Small intestine (tissue), 16 donors: ENCODE results near the gene ATCAY. TPM values are rescaled to one million over a fixed set of nuclear protein-coding genes. Genes with fewer than 3 reads are reported as not detected.

Experiments used
- DNase-seq, 2 donors: peaks; one replicate each; pipeline versions ENCODE4 v3.0.0 to v3.0.0-alpha.2; 2013
- FAIRE-seq: peaks from 2 replicates; lab custom pipeline; 2012; peaks lifted over from hg19 to GRCh38; lab: Jason Lieb, UNC
- H3K27ac ChIP-seq, 3 donors: one replicate each; pipeline ENCODE4 v1.5.1; 2013; ENCODE audit warnings: low read length in 2 of 3, mild to moderate bottlenecking in 2 of 3, control low read depth in 1 of 3, inconsistent platforms in 1 of 3, low read depth in 1 of 3, moderate library complexity in 1 of 3
- H3K27me3 ChIP-seq, 3 donors: one replicate each; pipeline ENCODE4 v1.6.1; 2013; ENCODE audit warnings: low read length in 3 of 3, inconsistent platforms in 1 of 3; ENCODE audit not compliant: control insufficient read depth in 3 of 3, insufficient read depth in 3 of 3
- H3K36me3 ChIP-seq, 3 donors: one replicate each; pipeline ENCODE4 v1.6.1; 2013; ENCODE audit warnings: low read length in 3 of 3, inconsistent platforms in 1 of 3, low read depth in 1 of 3, mild to moderate bottlenecking in 1 of 3, moderate library complexity in 1 of 3; ENCODE audit not compliant: control insufficient read depth in 3 of 3, insufficient read depth in 2 of 3
- H3K4me1 ChIP-seq, 3 donors: one replicate each; pipeline ENCODE4 v1.6.1; 2013; ENCODE audit warnings: low read length in 2 of 3, inconsistent platforms in 1 of 3, low read depth in 1 of 3, mild to moderate bottlenecking in 1 of 3, moderate library complexity in 1 of 3; ENCODE audit not compliant: control insufficient read depth in 3 of 3, insufficient read depth in 2 of 3
- H3K4me3 ChIP-seq, 3 donors: one replicate each; pipeline ENCODE4 v1.5.1; 2013; ENCODE audit warnings: low read length in 3 of 3, control low read depth in 1 of 3, inconsistent platforms in 1 of 3, low read depth in 1 of 3, mild to moderate bottlenecking in 1 of 3, moderate library complexity in 1 of 3
- H3K9me3 ChIP-seq, 2 donors: one replicate each; pipeline ENCODE4 v1.6.1; 2013; ENCODE audit warnings: low read depth in 1 of 2, low read length in 1 of 2; ENCODE audit not compliant: control insufficient read depth in 2 of 2, insufficient read depth in 1 of 2
- WGBS, 3 donors: extraction: QIAGEN DNeasy Blood & Tissue Kit; methylation state at CpG; one replicate each; pipeline ENCODE4 v1.1.7; 2013; 5-methylcytosine and 5-hydroxymethylcytosine counted together
- long read RNA-seq, 10 donors: transcript quantifications; one replicate each; lab custom pipeline, GENCODE V29; 2026
- polyA plus RNA-seq, 4 donors: library from polyadenylated mRNA; stranded (reverse) in 3 of 4; unstranded in 1 of 4; fragments of 200-250 nt in 3 of 4; fragments of 120-200 nt in 1 of 4; gene quantifications; one replicate each; pipeline versions ENCODE4 v1.2.1 to v1.2.3, GENCODE V29; 2013
- donor health status: healthy with polysubstance abuse.
- donor health status: control.
- donor health status: control.
- donor health status: Bipolar disorder and iron deficiency.
- donor health status: healthy.

Gene ATCAY
- polyA plus RNA-seq, result 1 to 10 TPM in 1 of 4 donors, under 1 TPM in 2, not detected in 1; 0.27 to 3.0 (median 0.34) TPM
- long read RNA-seq, donor 1, result 0 reads
- long read RNA-seq, donor 2, result 0 reads
- long read RNA-seq, donor 3, full-length matches to known transcripts, result 1 of 1 reads
- long read RNA-seq, donor 3, partial matches to known transcripts, result 0 of 1 reads
- long read RNA-seq, donor 3, other reads (novel, unspliced or antisense), result 0 of 1 reads
- long read RNA-seq, donor 4, result 0 reads
- long read RNA-seq, donor 5, result 0 reads
- long read RNA-seq, donor 6, full-length matches to known transcripts, result 1 of 1 reads
- long read RNA-seq, donor 6, partial matches to known transcripts, result 0 of 1 reads
- long read RNA-seq, donor 6, other reads (novel, unspliced or antisense), result 0 of 1 reads
- long read RNA-seq, donor 7, result 0 reads
- long read RNA-seq, donor 8, result 0 reads
- long read RNA-seq, donor 9, result 0 reads
- long read RNA-seq, donor 10, full-length matches to known transcripts, result 2 of 7 reads
- long read RNA-seq, donor 10, partial matches to known transcripts, result 5 of 7 reads
- long read RNA-seq, donor 10, other reads (novel, unspliced or antisense), result 0 of 7 reads

DNA sequence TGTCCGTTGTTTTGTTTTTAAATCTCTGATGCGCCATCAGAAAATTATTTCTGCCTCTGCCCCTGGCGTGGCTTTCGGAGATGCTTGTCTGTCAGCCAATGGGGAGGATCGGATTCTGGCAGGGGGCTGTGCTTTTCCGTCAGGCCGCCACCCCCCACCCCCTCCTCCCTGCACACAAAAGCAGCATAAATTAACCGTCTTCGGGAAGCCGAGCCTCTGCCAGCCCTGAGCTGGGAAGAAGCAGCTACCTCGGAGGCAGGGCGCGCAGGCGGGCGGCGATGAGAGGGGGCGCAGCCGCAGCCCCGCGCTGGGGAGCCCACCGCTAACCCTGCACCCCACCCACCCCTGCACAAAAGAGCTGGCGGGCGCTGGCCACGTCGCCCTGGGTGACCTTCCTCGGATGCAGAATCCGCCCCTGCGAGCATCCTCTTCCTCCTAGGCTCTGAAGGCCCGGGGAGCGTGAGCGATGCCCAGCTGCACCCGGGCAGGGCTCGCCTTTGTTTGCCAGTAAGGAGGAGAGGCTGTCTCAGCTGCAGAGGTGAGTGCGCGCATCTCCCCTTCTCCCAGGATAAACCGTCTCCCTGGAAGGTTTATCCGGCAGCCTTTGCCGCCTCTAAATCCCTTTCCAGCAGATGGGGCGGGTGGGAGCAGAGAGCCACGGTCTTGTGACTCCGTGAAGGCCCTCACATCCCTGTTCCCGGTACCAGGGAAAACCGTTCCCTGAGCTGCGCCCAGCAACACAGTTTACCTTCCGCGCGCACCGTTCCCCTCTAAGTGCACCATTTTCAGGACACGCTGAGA lies at the start of gene ATCAY:
TSS of gene ATCAY (plus strand) at position 215 of the 801 bp plus-strand sequence. CDS start 5,083 bp downstream, outside the sequence.
- FAIRE-seq, result no peak
- no peaks in the 10 kb centered on the region for H3K36me3 ChIP-seq
- DNase-seq, result no peak
- peak within 1 kb of the TSS in 1 of 3 donors; percentile 21 for H3K4me3 ChIP-seq
- peak within 1 kb of the TSS in 1 of 3 donors; percentile 28 for H3K27ac ChIP-seq
- no peaks in the 10 kb centered on the region for H3K9me3 ChIP-seq
- 3 to 10% (median 9%) methylated on average over 49 of the region's 49 CpGs for WGBS, 3 donors
- H3K27me3 ChIP-seq, result peaks cover 0 to 35% (median 31%) of the 10 kb centered on the region in 3 donors
- peaks cover 0 to 3% (median 0%) of the 10 kb centered on the region in 3 donors for H3K4me1 ChIP-seq

DNA sequence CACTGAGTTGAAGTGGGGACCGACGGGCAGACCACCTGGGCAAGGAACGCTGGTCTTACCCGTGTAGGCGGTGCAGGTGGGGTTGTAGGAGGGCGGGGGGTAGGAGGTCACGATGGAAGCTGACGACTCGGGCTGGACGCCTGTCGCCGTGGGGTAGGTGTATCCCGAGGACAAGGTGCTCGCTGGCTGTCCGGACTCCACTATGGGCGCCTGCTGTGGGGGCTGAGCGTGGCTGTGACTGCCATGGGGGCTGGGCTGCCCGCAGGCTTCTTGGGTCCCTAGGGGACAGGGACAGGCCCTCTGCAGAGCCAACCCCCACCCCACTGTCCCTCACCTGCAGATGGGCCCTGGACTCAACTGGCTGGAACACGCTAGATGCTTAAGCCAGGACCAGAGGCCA lies 48.9 kb upstream of the ATCAY start:
- no peaks in the 10 kb centered on the region for H3K4me1 ChIP-seq
- H3K4me3 ChIP-seq, result no peak overlapping the region
- H3K27me3 ChIP-seq, result peaks cover 0 to 2% (median 0%) of the 10 kb centered on the region in 3 donors
- H3K27ac ChIP-seq, result no peak overlapping the region
- H3K9me3 ChIP-seq, result peaks cover 0 to 3% of the 10 kb centered on the region in 2 donors
- 62 to 77% (median 73%) methylated on average over 19 of the region's 19 CpGs for WGBS, 3 donors
- FAIRE-seq, result no peak
- DNase-seq, result no peak
- H3K36me3 ChIP-seq, result no peaks in the 10 kb centered on the region

- peaks cover 0 to 7% of the 10 kb centered on the region in 2 donors for H3K9me3 ChIP-seq
- peaks cover 0 to 2% (median 0%) of the 10 kb centered on the region in 3 donors for H3K27me3 ChIP-seq
- FAIRE-seq (no peak), DNase-seq (no peak)
- H3K27ac ChIP-seq, result no peak overlapping the region
- H3K36me3 ChIP-seq, result no peaks in the 10 kb centered on the region
- WGBS, 3 donors, result 64 to 88% (median 75%) methylated on average over 5 to 6 of the region's 6 CpGs
- H3K4me3 ChIP-seq, result no peak overlapping the region
- no peaks in the 10 kb centered on the region for H3K4me1 ChIP-seq
Measured at GRCh38 chr19:3832001-3832400, 48.5 kb upstream of the ATCAY start.

GRCh38 chr19:3833578-3834348 lies 46.7 kb upstream of the ATCAY start:
- no peak overlapping the region for H3K4me3 ChIP-seq
- peaks cover 0 to 7% of the 10 kb centered on the region in 2 donors for H3K9me3 ChIP-seq
- DNase-seq (no peak), FAIRE-seq (no peak)
- no peaks in the 10 kb centered on the region for H3K4me1 ChIP-seq
- 64 to 73% (median 67%) methylated on average over 34 of the region's 34 CpGs for WGBS, 3 donors
- H3K27ac ChIP-seq, result no peak overlapping the region
- H3K27me3 ChIP-seq, result peaks cover 0 to 2% (median 0%) of the 10 kb centered on the region in 3 donors
- no peaks in the 10 kb centered on the region for H3K36me3 ChIP-seq

- no peak overlapping the region for H3K4me3 ChIP-seq
- H3K9me3 ChIP-seq, result peaks cover 0 to 7% of the 10 kb centered on the region in 2 donors
- 86 to 89% (median 89%) methylated on average over 35 of the region's 35 CpGs for WGBS, 3 donors
- H3K27ac ChIP-seq, result no peak overlapping the region
- H3K4me1 ChIP-seq, result no peaks in the 10 kb centered on the region
- no peak for DNase-seq
- FAIRE-seq, result no peak
- H3K36me3 ChIP-seq, result no peaks in the 10 kb centered on the region
- peaks cover 0 to 2% (median 0%) of the 10 kb centered on the region in 3 donors for H3K27me3 ChIP-seq
Measured at GRCh38 chr19:3834349-3835054, 46.0 kb upstream of the ATCAY start.

DNA sequence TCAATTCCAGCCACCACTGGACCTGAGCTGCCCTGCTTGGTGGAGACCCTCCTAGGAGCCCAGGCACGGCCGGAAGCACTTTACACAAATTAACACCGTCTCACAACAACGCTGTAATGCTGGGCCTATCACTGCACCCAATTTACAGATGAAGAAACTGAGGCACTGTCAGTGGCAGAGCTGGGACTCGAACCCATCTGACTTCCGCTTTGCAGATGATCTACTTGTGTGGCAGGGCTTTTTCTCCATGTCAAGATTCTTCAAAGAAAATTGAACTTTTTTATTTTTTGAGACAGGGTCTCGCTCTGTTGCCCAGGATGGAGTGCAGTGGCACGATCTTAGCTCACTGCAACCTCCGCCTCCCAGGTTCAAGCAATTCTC lies 45.4 kb upstream of the ATCAY start:
- Histone ChIP-seq H3K36me3 (no peaks in the 10 kb centered on the region), H3K9me3 (peaks cover 0 to 7% of the 10 kb centered on the region in 2 donors), H3K4me3 (no peak overlapping the region), H3K4me1 (no peaks in the 10 kb centered on the region), H3K27me3 (peaks cover 0 to 2% (median 0%) of the 10 kb centered on the region in 3 donors), H3K27ac (no peak overlapping the region)
- 87 to 93% (median 92%) methylated on average over 9 of the region's 9 CpGs for WGBS, 3 donors
- FAIRE-seq (no peak), DNase-seq (no peak)

DNA sequence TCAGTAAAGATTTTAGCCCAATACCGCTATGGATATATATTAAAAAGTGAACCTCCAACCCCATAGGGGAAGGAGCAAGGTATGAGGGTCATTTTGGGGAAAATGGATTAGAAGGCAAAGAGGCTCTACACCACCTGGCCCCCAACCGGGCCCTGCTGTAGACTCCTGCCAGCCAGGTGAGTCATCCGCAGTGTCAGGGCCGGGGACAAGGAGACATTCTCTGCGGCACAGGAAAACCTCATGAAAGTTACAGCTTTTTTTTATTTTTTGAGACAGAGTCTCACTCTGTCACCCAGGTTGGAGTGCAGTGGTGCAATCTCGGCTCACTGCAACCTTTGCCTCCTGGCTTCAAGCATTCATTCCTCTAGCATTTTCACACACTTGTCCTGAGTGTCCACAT lies 43.6 kb upstream of the ATCAY start:
- no peak for FAIRE-seq
- Histone ChIP-seq H3K27ac (no peak overlapping the region), H3K4me3 (no peak overlapping the region), H3K9me3 (peaks cover 0 to 7% of the 10 kb centered on the region in 2 donors), H3K27me3 (peaks cover 0 to 2% (median 0%) of the 10 kb centered on the region in 3 donors), H3K4me1 (no peaks in the 10 kb centered on the region), H3K36me3 (no peaks in the 10 kb centered on the region)
- WGBS, 3 donors, result 87 to 94% (median 89%) methylated on average over 6 of the region's 6 CpGs
- no peak for DNase-seq
